NK-92 treated with Interleukin-12 subunit alpha and Interleukin-12 subunit beta, amount 100 ng/mL, for 24 hours (cell line): Measurements from ENCODE around the gene DNAAF5.
"Not testable (repeated sequence)": the region's sequence is repeated elsewhere in the genome, so short reads cannot be mapped to it uniquely, and the experiment has no call there.

Experiments
- DNase-seq: peaks from one replicate; lab custom pipeline; 2025; lab: John Stamatoyannopoulos, UW

DNAAF5 gene

DNA sequence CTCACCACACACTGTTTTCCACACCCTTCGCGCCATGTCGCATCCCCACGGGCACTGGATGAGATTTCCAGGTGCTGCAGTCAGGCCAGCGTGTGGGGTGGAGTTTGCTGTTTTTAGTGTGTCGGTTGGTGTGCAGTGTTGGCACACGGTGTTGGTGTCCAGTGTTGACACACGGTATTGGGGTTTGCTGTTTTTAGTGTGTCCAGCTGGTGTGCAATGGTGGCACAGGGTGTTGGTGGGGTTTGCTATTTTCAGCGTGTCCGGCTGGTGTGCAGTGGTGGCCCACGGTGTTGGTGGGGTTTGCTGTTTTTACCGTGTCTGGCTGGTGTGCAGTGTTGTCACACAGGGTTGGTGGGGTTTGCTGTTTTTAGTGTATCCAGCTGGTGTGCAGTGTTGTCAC is 20.7 kb downstream of the DNAAF5 start:
- DNase-seq, result no peak

DNA sequence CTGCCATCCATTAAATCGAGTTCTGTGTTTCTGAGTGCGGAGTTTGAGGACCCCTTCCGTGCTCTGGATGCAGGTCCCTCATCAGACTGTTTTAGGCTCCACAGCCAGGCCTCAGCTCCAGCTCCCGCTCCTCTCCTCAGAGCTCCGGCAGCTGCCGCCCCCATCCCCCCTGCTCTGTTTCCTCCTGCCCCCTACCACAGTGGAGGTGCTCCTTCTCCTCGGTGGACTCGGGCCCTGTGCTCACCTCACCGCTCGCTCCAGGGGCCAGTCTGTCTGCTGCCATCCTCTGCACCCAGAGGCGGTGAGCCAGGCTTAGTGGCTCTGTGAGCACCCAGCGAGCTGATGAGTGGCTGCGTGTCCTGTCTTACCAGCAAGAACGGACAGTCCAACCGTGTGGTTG is 21.9 kb downstream of the DNAAF5 start:
- no peak for DNase-seq

DNA sequence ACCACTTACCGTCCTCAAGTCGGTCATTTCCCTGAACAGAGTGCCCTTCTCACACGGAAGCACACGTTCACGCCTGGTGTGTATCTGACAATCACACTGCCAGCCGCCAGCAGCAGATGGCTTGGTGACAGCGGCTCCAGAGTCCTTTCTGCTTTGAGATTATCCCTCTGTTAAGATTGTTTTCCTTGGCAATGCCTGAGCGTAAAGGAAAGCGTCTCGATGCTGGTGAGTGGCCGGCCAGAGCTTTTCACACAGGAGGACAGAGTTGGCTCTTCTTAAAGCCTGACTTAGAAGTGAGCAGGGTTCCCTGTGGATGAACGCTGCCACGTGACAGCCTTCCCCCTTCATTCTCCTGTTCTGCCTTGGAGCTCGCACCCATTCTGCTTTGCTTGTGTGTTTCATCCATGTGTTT is 22.6 kb downstream of the DNAAF5 start:
- DNase-seq, result no peak

DNA sequence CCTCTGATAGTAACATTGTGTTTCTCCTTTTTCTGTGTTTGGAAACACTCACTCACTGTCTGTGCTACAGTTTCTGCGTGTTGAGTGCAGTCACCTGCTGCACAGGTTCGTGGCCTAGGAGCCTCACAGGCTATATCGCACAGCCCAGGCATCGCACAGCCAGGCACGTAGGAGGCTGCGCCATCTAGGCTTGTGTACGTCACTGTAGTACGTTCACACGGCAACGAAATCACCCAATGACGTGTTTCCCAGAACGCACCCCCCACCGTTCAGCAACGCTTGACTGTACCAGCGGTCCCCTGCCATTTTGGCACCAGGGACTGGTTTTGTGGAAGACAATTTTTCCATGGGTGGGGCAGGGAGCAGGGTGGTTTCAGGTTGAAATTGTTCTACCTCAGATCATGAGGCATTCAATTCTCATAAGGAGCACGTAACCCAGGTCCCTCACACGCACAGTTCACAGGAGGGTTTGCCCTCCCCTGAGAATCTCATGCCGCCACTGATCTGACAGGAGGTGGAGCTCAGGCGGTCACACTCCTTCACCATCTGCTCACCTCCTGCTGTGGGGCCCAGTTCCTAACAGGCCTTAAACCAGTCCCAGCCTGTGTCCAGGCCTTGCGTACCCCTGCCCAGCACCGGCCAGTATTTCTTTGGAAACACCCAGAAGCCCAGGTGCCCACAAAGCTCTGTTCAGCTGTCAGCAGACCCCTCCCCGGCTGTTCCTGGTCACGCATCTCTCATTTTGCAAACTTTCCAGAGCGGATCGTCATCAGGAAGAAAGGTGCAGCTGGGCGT is 23.8 kb downstream of the DNAAF5 start:
- no peak for DNase-seq

DNA sequence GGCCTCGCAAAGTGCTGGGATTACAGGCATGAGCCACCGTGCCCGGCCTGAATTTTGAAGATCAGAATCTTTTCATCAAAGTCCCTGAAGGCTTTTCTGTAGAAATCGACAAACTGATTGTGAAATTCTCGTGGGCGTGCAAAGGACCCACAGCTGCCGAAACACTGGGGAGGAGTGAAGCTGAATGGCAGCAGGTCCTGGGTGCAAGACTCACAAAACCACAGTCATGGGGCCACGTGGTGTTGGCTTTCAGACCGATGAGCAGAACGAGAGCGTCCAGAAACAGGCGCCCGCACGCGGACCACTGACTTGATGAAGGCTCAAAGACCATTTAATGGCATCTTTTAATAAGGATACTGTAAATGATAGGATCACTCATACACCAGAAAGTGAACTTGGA is 25.3 kb downstream of the DNAAF5 start:
- no peak for DNase-seq

DNA sequence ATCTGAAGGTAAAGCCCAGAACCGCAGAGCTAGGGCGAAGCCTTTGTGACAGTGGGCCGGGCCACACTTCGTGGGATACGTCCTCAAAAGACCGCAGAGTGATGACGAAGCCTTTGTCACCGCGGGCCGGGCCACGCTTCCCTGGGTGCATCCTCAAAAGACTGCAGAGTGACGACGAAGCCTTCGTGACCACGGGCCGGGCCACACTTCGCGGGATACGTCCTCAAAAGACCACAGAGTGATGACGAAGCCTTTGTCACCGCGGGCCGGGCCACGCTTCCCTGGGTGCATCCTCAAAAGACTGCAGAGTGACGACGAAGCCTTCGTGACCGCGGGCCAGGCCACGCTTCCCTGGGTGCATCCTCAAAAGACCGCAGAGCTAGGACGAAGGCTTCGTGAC is 25.8 kb downstream of the DNAAF5 start:
- DNase-seq, result not testable (repeated sequence)

DNA sequence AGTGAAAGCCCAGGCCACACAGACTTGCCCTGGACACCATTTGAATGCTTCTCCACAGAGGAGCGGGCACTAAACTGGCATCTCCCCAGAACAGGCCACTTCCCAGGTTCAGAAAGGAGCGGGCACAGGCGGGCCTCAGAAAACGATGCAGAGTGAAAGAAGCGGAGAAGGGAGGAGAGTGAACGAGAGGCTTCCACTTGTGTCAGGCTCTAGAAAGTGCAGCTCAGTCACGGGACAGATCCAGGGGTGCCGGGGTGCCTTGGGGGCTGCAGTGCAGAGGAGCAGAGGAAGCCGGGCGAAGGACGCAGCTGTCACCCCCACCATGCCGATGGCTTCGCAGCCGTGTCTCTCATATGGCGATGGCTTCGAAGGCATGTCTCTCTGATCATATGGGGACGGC is 26.7 kb downstream of the DNAAF5 start:
- no peak for DNase-seq

DNA sequence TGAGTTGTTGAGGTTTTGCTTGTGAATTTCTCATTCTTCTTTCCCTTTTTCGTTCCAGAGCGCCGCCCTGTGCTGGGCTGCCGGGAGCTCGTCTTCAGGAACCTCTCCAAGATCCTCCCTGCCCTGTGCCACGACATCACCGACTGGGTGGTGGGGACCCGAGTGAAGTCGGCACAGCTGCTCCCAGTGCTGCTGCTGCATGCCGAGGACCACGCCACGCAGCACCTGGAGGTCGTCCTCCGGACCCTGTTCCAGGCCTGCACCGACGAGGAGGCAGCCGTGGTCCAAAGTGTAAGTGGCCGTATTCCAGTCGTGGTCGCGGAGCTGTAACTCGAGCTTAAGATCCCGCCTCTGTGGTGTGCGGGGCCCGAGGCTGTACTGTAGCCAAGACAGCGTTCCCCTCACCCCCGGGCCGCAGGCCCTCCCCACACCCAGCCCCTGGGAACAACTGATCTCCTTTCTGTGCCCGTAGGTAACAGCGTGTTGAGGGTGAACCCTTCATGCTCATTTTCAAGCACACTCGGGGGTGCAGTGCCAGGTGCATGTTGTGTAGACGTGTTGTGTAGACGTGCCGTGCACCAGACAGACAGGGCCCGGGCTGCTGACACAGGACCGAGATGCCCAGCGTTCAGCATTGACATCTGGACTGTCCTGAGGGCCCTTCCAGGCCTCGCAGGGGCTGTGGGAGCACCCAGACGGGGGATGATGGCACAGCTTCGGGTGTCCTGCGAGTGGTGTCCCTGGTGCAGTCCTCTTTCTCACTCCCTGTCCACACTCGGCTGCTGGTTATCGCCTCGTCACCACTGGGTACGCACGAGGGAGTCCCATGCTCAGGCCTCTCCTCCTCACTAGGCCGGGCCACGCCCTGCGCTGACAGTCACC is 28.3 kb downstream of the DNAAF5 start:
- DNase-seq, result no peak

DNA sequence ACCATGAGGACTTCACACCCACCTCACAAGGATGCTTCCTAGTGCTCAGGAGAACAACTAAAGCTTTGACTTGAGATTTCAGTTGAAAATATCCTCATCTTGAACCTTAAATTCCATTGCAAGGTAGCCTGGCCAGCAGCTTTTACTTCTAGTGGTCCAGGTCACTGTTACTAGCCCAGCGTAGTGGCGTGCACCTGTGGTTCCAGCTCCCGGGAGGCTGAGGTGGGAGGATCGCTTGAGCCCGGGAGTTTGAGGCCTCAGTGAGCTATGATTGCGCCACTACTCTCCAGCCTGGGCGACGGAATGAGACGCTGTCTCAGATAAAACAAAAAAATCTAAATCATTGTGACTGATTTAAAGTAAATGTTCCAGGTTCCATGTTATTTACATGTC is 28.9 kb downstream of the DNAAF5 start:
- DNase-seq, result no peak

DNA sequence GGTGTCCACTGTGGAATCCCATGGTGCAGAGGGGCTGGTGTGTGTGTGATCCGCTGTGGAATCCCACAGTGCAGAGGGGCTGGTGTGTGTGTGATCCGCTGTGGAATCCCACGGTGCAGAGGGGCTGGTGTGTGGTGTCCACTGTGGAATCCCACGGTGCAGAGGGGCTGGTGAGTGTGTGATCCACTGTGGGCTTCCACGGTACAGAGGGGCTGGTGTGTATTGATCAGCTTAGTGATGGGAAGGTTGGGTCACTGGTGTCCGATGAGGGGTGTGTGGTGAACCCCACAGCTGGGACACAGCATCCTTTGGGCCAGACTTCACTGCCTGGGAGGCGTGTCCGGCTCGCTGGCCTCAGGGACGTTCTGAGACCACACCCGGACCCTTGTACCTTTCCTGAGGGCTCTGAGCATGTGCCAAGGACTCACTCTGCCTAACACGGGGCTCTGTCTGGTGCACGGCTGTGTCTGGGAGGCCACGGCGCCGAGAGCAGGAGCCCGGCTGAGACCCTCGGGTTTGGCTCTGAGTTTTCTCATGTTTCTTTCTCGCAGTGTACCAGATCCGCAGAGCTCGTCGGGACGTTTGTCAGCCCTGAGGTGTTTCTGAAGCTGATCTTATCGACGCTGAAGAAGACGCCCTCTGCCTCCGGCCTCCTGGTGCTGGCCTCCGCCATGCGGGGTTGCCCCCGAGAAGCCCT is 29.9 kb downstream of the DNAAF5 start:
- no peak for DNase-seq

DNA sequence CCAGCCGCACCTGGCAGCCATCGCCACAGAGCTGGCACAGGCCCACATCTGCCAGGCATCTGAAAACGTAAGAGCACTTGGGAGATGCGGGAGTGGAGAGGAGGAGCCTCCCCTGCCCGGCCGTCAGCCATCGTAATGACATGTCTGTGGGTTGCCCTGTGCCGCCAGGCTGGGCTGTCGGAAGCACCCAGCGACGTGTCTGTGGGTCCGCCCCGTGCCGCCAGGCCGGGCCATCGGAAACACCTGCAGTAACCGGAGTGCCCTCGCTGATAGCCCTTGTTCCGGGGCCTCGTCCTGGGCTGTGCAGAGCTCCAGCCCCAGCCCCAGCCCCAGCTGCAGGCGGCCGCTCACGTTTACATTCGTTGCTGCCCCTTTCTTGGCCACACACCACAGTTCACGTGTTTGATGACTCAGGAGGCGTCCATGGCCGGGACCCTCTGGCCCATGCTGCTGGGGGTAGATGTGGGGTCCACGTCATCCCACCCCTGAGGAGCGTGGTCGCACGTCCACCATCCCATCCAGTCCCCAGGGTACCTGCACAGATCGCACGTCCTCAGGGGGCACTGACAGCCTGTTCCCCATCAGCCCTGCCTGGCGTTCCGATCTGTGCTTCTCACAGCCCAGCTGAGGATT is 30.5 kb downstream of the DNAAF5 start:
- no peak for DNase-seq

DNA sequence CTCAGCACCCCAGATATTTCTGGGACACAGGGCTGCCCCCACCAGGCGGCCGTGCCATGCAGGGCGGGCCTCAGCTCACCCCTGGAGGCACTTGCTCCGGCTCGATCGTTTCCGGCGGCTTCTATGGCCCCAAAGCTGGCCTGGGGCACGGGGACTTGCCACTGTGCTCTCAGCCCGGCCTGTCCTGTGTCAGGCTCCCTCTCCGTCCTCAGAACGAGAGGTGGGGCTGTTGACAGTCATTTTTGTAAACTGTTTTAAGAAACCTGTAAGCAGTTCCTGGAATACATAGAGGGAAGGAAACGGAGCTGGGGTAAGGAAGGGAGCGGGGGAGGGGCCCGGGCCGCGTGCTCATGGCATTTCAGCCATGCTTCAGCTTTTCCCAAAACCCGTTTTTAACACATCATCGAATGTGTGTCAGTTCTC is 31.3 kb downstream of the DNAAF5 start:
- no peak for DNase-seq

DNA sequence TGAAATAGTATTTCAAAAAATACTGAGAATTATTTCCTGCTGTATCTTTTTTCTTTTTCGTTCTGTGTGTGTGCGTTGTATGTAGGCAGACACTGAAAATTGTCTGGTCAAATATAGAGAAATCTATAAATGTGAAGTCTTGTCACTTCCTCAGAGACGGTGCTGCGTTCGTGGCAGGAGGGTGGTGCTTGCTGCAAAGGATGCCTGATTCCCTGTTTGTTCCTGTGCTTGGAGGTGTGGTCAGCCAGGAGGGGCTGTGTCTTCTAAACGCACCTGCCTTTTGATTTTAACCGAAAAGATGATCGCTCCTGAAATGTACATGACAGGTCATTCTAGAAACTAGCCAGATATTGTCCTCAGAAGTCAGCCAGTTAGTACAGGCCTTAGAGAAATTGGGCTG is 33.1 kb downstream of the DNAAF5 start:
- no peak for DNase-seq

DNA sequence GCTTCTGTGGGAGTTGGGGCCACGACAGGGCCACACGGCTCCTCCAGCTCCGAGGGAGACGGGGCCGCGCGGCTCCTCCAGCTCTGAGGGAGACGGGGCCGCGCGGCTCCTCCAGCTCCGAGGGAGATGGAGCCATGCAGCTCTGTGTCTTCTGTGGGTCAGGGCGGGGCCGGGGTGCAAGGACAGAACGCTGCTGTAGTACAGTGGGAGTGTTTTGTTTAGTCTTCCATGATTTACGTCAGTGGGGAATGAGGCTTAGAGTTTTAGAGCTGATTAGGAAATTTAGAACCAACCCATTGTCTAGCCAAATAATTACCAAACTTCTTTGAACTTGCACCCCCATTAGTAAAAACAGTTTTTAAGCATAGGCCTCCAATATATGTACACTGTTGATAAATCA is 33.5 kb downstream of the DNAAF5 start:
- no peak for DNase-seq

DNA sequence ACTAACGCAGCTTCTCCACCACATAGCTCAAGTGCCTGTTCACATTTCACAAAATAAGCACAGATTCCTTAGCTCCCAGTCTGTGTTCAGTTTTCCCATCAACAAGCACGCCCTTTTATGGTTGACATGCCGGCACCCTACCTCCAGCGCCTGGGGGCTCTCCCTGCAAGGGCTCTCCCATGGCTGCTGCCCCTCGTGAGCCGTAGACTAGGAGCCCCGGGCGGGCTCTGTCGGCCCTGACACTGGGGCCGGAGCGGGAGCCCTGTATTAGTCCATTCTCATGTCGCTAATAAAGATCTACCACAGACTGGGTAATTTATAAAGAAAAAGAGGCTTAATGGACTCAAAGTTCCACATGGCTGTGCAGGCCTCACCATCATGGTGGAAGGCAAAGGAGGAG is 34.6 kb downstream of the DNAAF5 start:
- DNase-seq, result no peak

DNA sequence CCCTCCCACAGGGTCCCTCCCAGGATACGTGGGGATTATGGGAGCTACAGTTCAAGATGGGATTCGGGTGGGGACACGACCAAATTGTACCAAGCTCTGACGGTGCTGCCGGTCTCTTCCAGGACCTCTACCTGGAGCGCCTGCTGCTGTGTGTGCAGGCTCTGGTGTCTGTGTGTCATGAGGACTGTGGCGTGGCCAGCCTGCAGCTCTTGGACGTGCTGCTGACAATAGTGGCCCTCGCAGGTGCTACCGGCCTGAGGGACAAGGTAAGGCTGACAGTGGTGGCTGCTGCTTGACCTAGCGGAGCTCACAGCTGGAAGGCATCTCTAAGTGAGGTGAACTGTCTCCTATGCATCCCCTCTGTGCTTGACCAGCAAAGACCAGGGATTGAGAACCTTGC is 35.1 kb downstream of the DNAAF5 start:
- DNase-seq, result no peak

DNA sequence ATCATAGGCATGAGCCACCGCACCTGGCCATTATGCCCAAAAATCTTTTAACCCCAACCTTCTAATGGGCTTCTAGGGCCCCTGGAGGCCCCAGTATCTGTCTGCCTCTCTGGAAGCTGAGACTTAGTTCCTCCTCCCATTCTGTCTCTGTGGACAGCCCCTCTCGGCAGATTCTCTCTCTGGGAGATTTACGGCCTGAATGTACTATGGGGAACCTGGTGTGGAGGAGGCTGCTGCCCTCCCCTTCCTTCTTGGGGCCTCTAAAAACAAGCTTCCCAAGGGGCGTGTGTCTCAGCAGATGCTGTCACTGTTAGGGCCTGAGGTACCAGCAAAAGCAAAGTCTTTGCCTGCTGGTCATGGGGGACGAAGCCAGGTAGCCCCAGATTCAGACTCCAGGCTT is 36.4 kb downstream of the DNAAF5 start:
- DNase-seq, result no peak

DNA sequence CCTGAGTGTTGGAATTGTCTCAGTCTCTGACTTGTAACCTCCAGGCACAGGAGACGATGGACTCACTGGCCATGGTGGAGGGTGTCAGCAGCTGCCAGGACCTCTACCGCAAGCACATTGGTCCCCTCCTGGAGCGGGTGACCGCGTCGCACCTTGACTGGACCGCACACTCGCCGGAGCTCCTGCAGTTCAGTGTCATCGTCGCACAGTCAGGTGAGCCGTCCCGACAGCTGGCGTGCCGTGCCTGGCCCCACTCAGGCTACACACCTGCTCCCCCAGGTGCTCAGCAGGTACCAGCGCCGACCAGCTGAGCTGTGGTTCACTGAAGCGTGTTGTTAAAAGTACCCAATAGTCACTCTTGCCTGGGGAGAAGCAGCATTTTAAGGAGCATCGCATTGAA is 37.3 kb downstream of the DNAAF5 start:
- DNase-seq, result no peak

DNA sequence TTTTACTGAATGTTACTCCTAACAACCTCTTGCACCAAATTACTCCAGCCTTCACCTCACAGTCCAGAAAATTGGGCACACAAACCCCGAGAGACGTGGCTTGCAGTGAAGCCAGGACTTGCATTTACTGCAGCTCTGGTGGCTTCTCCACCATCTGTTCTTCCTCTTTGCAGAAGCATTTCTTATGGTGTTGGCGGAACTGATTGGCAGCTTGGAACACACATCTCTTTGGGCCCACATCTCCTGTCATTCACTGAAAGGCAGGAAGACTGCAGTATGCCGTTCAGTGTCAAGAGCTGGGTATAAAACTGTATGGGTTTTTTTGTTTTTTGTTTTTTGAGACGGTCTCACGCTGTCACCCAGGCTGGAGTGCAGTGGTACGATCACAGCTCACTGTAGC is 38.9 kb downstream of the DNAAF5 start:
- DNase-seq, result no peak

DNA sequence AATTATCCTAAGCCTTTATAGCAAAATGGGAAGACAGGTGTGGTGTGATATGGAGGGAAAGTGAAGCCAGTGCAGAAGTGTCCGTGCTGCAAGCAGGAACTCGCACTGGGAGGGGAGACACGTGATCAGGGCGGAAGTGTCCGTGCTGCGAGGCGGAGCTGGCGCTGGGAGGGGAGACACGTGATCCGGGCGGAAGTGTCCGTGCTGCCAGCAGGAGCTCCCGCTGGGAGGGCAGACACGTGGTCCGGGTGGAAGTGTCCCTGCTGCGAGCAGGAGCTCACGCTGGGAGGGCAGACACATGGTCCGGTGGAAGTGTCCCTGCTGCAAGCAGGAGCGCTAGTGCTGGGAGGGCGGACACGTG is 41.1 kb downstream of the DNAAF5 start:
- DNase-seq, result no peak

DNA sequence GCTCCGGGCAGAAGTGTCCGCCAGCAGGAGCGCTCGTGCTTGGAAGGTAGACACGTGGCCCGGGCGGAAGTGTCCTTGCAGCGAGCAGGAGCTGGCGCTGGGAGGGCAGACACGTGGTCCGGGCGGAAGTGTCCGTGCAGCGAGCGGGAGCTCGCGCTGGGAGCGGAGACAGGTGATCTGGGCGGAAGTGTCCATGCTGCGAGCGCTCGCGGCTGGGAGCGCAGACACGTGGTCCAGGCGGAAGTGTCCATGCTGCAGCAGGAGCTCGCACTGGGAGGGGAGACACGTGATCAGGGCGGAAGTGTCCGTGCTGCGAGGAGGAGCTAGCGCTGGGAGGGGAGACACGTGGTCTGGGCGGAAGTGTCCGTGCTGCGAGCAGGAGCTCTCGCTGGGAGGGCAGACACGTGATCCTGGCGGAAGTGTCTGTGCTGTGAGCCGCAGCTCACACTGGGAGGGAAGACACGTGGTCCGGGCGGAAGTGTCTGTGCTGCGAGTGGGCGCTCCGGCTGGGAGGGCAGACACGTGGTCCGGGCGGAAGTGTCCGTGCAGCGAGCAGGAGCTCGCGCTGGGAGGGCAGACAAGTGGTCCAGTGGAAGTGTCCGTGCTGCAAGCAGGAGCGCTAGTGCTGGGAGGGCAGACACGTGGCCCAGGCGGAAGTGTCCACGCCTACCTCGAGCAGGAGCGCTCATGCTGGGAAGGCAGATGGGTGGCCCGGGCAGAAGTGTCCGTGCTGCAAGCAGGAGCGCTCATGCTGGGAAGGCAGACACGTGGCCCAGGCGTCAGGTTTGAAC is 41.6 kb downstream of the DNAAF5 start:
- no peak for DNase-seq
